H1 (cell line): ENCODE data around the gene SENP6. TPM values are rescaled to one million over a fixed set of nuclear protein-coding genes. Genes with fewer than 3 reads are reported as not detected.
A peak's percentile ranks its signal among the peaks of the same experiment; 100 is the strongest.

Experiments used
- CTCF ChIA-PET: fragments of 300-600 bp; sonication (Branson Sonifier 250); formaldehyde crosslinking; loops from one replicate; lab custom pipeline; 2021; ENCODE audit not compliant: partially characterized antibody; lab: Charles Lee
- POLR2A ChIA-PET: fragments of 300-600 bp; sonication (Branson Sonifier 250); formaldehyde crosslinking; loops from one replicate; lab custom pipeline; 2021; ENCODE audit warnings: inconsistent platforms; ENCODE audit not compliant: partially characterized antibody; lab: Charles Lee
- DNase-seq, 2 experiments: peaks; one replicate each; pipeline versions ENCODE4 v3.0.0 to v3.0.0-alpha.2; 2010 to 2022; ENCODE audit warnings: low spot score in 2 of 2, low read depth in 1 of 2, mixed read lengths in 1 of 2
- FAIRE-seq: peaks from 2 replicates; lab custom pipeline; 2011; peaks lifted over from hg19 to GRCh38; lab: Jason Lieb, UNC
- H2AFZ ChIP-seq: 2 replicates; pipeline ENCODE4 v1.8.1; 2012; ENCODE audit warnings: low read length, inconsistent platforms
- H2AK5ac ChIP-seq: 2 replicates; pipeline ENCODE4 v1.6.1; 2013; ENCODE audit warnings: low read depth, low read length
- H2BK120ac ChIP-seq: replicated peaks from 2 replicates; pipeline ENCODE3; 2013; ENCODE audit warnings: low read depth, low read length, inconsistent platforms
- H2BK12ac ChIP-seq: 2 replicates; pipeline ENCODE4 v1.6.1; 2013; ENCODE audit warnings: low read depth, low read length
- H2BK15ac ChIP-seq: 2 replicates; pipeline ENCODE4 v1.6.1; 2013; ENCODE audit warnings: low read length
- H2BK20ac ChIP-seq: 2 replicates; pipeline ENCODE4 v1.6.1; 2013; ENCODE audit warnings: low read length
- H2BK5ac ChIP-seq: 2 replicates; pipeline ENCODE4 v1.6.1; 2013; ENCODE audit warnings: low read depth, low read length
- H3K14ac ChIP-seq: 2 replicates; pipeline ENCODE4 v1.6.1; 2013; ENCODE audit warnings: inconsistent platforms; ENCODE audit not compliant: insufficient read length
- H3K18ac ChIP-seq: 2 replicates; pipeline ENCODE4 v1.6.1; 2013; ENCODE audit warnings: low read length; ENCODE audit errors: extremely low read depth
- H3K23ac ChIP-seq: 2 replicates; pipeline ENCODE4 v1.6.1; 2013; ENCODE audit warnings: inconsistent platforms; ENCODE audit not compliant: insufficient read length
- H3K23me2 ChIP-seq: 2 replicates; pipeline ENCODE4 v1.6.1; 2013; ENCODE audit warnings: low read depth, low read length
- H3K27ac ChIP-seq: 2 replicates; pipeline ENCODE4 v1.6.1; 2011; ENCODE audit warnings: low read depth, low read length, inconsistent platforms
- H3K27me3 ChIP-seq, 4 experiments: replicated peaks in 1 of 4; 1 replicate in 1 of 4; 2 replicates in 3 of 4; pipeline versions ENCODE4 v1.6.1 to v1.8.1; 2011 to 2013; ENCODE audit warnings: low read length in 3 of 4, mild to moderate bottlenecking in 3 of 4, inconsistent platforms in 2 of 4, mixed read lengths in 2 of 4, moderate library complexity in 1 of 4; ENCODE audit not compliant: control insufficient read depth in 3 of 4, insufficient read depth in 3 of 4; ENCODE audit errors: extremely low read depth in 1 of 4
- H3K36me3 ChIP-seq, 4 experiments: 2 replicates each; pipeline versions ENCODE4 v1.6.1 to v1.8.1; 2011 to 2013; ENCODE audit warnings: mild to moderate bottlenecking in 4 of 4, low read length in 3 of 4, moderate library complexity in 2 of 4, control low read depth in 1 of 4, inconsistent platforms in 1 of 4; ENCODE audit not compliant: insufficient read depth in 4 of 4, control insufficient read depth in 2 of 4
- H3K4ac ChIP-seq: replicated peaks from 2 replicates; pipeline ENCODE3; 2013; ENCODE audit warnings: low read length, low read depth, mixed read lengths, inconsistent platforms; ENCODE audit not compliant: insufficient read length
- H3K4me1 ChIP-seq, 4 experiments: replicated peaks in 1 of 4; 1 replicate in 1 of 4; 2 replicates in 3 of 4; pipeline versions ENCODE4 v1.6.1 to v1.8.1; 2011 to 2013; ENCODE audit warnings: low read length in 3 of 4, inconsistent platforms in 2 of 4, mixed read lengths in 1 of 4; ENCODE audit not compliant: insufficient read depth in 4 of 4, control insufficient read depth in 3 of 4
- H3K4me2 ChIP-seq, 2 experiments: 2 replicates each; pipeline versions ENCODE4 v1.6.1 to v1.8.1; 2011 to 2013; ENCODE audit warnings: low read depth in 2 of 2, low read length in 2 of 2, control low read depth in 1 of 2, inconsistent platforms in 1 of 2, mild to moderate bottlenecking in 1 of 2; ENCODE audit not compliant: insufficient read depth in 1 of 2
- H3K4me3 ChIP-seq, 4 experiments: fragments of 200-600, 300-600 bp in 1 of 4; sonication (generic), shearing (Covaris generic), sonication (Bioruptor Twin) in 1 of 4; 2 replicates each; pipeline versions ENCODE4 v1.5.1 to v1.8.1; 2011 to 2016; ENCODE audit warnings: low read length in 4 of 4, low read depth in 3 of 4, control low read depth in 2 of 4, inconsistent platforms in 2 of 4, mild to moderate bottlenecking in 2 of 4, mixed read lengths in 1 of 4, moderate library complexity in 1 of 4; ENCODE audit not compliant: insufficient read depth in 2 of 4; ENCODE audit errors: extremely low read depth in 1 of 4
- H3K56ac ChIP-seq: replicated peaks from 2 replicates; pipeline ENCODE3; 2013; ENCODE audit warnings: low read depth, mild to moderate bottlenecking, mixed read lengths, low read length, inconsistent platforms; ENCODE audit not compliant: insufficient read length
- H3K79me1 ChIP-seq: 2 replicates; pipeline ENCODE4 v1.6.1; 2013; ENCODE audit warnings: low read depth, low read length, control low read depth
- H3K79me2 ChIP-seq, 2 experiments: 2 replicates each; pipeline versions ENCODE4 v1.6.1 to v1.8.1; 2012 to 2013; ENCODE audit warnings: low read length in 2 of 2, mild to moderate bottlenecking in 2 of 2, inconsistent platforms in 1 of 2; ENCODE audit not compliant: insufficient read depth in 2 of 2, control insufficient read depth in 1 of 2
- H3K9ac ChIP-seq, 4 experiments: replicated peaks in 1 of 4; 1 replicate in 1 of 4; 2 replicates in 3 of 4; pipeline versions ENCODE4 v1.6.1 to v1.8.1; 2011 to 2013; ENCODE audit warnings: low read depth in 3 of 4, low read length in 3 of 4, control low read depth in 2 of 4, mild to moderate bottlenecking in 2 of 4, moderate library complexity in 2 of 4, inconsistent platforms in 1 of 4; ENCODE audit errors: extremely low read depth in 1 of 4
- H3K9me3 ChIP-seq, 2 experiments: 2 replicates each; pipeline versions ENCODE4 v1.6.1 to v1.8.1; 2012 to 2013; ENCODE audit warnings: mild to moderate bottlenecking in 2 of 2, moderate library complexity in 2 of 2, control low read depth in 1 of 2, inconsistent platforms in 1 of 2, low read depth in 1 of 2, low read length in 1 of 2, mixed read lengths in 1 of 2; ENCODE audit not compliant: insufficient read depth in 2 of 2
- H4K20me1 ChIP-seq, 2 experiments: replicated peaks in 1 of 2; 2 replicates each; pipeline versions ENCODE3 to v1.8.1; 2011 to 2013; ENCODE audit warnings: inconsistent platforms in 2 of 2, low read length in 2 of 2, mild to moderate bottlenecking in 1 of 2; ENCODE audit not compliant: insufficient read depth in 2 of 2, control insufficient read depth in 1 of 2
- H4K5ac ChIP-seq: 2 replicates; pipeline ENCODE4 v1.6.1; 2013; ENCODE audit warnings: low read length, low read depth, mixed read lengths, inconsistent platforms; ENCODE audit not compliant: insufficient read length
- H4K8ac ChIP-seq: 2 replicates; pipeline ENCODE4 v1.8.0; 2013; ENCODE audit warnings: mild to moderate bottlenecking, moderate library complexity, low read length, inconsistent platforms; ENCODE audit not compliant: insufficient read depth; ENCODE audit errors: extremely low read depth
- H4K91ac ChIP-seq: replicated peaks from 2 replicates; pipeline ENCODE3; 2013; ENCODE audit warnings: low read length, mixed read lengths, inconsistent platforms; ENCODE audit not compliant: insufficient read length
- BCL11A ChIP-seq, 2 experiments: IDR thresholded peaks; one replicate each; pipeline ENCODE4 v1.6.1; 2011; ENCODE audit warnings: low read depth in 2 of 2, low read length in 2 of 2, mild to moderate bottlenecking in 2 of 2
- CEBPB ChIP-seq: IDR thresholded peaks from 2 replicates; pipeline ENCODE4 v1.6.1; 2012; ENCODE audit warnings: low read depth, low read length
- CREB1 ChIP-seq: IDR thresholded peaks from 2 replicates; pipeline ENCODE4 v1.6.1; 2012; ENCODE audit warnings: inconsistent platforms
- JUN ChIP-seq: IDR thresholded peaks from 2 replicates; pipeline ENCODE4 v1.6.1; 2011; ENCODE audit warnings: low read depth, mild to moderate bottlenecking, improper control_type of control experiment, low read length
- JUND ChIP-seq: IDR thresholded peaks from 2 replicates; pipeline ENCODE4 v1.6.1; 2011; ENCODE audit warnings: mild to moderate bottlenecking, improper control_type of control experiment, low read length
- KDM1A ChIP-seq: fragments of 200-600, 300-600 bp; sonication (generic); IDR thresholded peaks from 2 replicates; pipeline ENCODE4 v1.7.1; 2016; ENCODE audit warnings: mild to moderate bottlenecking, low read length, borderline replicate concordance
- RFX5 ChIP-seq: IDR thresholded peaks from 2 replicates; pipeline ENCODE4 v1.6.1; 2011; ENCODE audit warnings: low read depth, low read length, improper control_type of control experiment, borderline replicate concordance
- SIX5 ChIP-seq: IDR thresholded peaks from 2 replicates; pipeline ENCODE4 v1.6.1; 2011; ENCODE audit warnings: mild to moderate bottlenecking, low read depth, low read length
- SP4 ChIP-seq: IDR thresholded peaks from 2 replicates; pipeline ENCODE4 v1.6.1; 2012; ENCODE audit warnings: low read length, inconsistent platforms
- TCF12 ChIP-seq: IDR thresholded peaks from 2 replicates; pipeline ENCODE4 v1.6.1; 2011; ENCODE audit warnings: low read depth, mild to moderate bottlenecking, low read length
- WGBS, 2 experiments: shearing (Covaris generic) in 1 of 2; methylation state at CpG; one replicate each; pipeline versions ENCODE4 v1.1.6 to v1.1.7; 2013 to 2015; ENCODE audit warnings: low lambda C conversion rate in 2 of 2, mixed read lengths in 2 of 2, inconsistent platforms in 1 of 2, low coverage in 1 of 2, missing lambda C conversion rate in 1 of 2; ENCODE audit not compliant: insufficient replicate concordance in 2 of 2, insufficient coverage in 1 of 2, insufficient read length in 1 of 2; ENCODE audit errors: extremely low coverage in 1 of 2, missing lambda C conversion rate in 1 of 2; 5-methylcytosine and 5-hydroxymethylcytosine counted together
- polyA plus RNA-seq, 7 experiments: library from polyadenylated mRNA; depleted of rRNA in 3 of 7; stranded (reverse) in 5 of 7; unstranded in 2 of 7; fragments of >200 nt in 5 of 7; fragments of 200-250 nt in 2 of 7; gene quantifications; 1 replicate in 5 of 7; 2 replicates in 1 of 7; 4 replicates in 1 of 7; pipeline versions ENCODE4 v1.2.1 to v1.2.3, GENCODE V29; 2011 to 2013; ENCODE audit warnings: missing spikeins in 2 of 7, mixed read lengths in 2 of 7
- total RNA-seq: library from RNA; stranded (reverse); fragmentation: NEBNext Ultra II Directional; extraction: Animal tissue kit (Norgen Biotek cat#: 25700); gene quantifications from 2 replicates; pipeline ENCODE4 v1.2.1, GENCODE V29; 2021
- TF ChIP-seq, protein P1 (sequence below): IDR thresholded peaks from 2 replicates; pipeline ENCODE4 v1.6.1; 2012; ENCODE audit warnings: inconsistent platforms

The SENP6 gene
- total and polyA plus RNA-seq, 2 of the 8 experiments (the other 6 are each of a cell fraction or from before 2014, with no cell fraction given), result 13.8 to 103 TPM

GRCh38 chr6:75602246-75603105 lies 796 bp downstream of the SENP6 start:
- Histone ChIP-seq H2AK5ac (0 out of 2 replicates have a peak overlapping the region, but pooled peaks have one; percentile 40), H3K23ac (no peak overlapping the region), H3K79me1 (peaks cover 2% of the 10 kb centered on the region; the same call in 1 of the 2 replicates), H3K4ac (peak overlapping the region; percentile 94), H2AFZ (no peak overlapping the region), H2BK15ac (no peak overlapping the region), H3K4me1 (peaks cover 0 to 10% (median 2%) of the 10 kb centered on the region in 4 experiments; a peak in 3 of 7 replicates), H4K91ac (peak overlapping the region; percentile 98), H4K20me1 (peaks cover 0 to 6% of the 10 kb centered on the region in 2 experiments), H3K4me2 (peak overlapping the region; percentile 75 to 81), H3K27me3 (no peaks in the 10 kb centered on the region), H3K56ac (peak overlapping the region; percentile 89), H3K23me2 (no peaks in the 10 kb centered on the region; the same call in 1 of the 2 replicates), H3K27ac (peak overlapping the region; percentile 95), H4K8ac (peak overlapping the region; percentile 100), H3K36me3 (no peaks in the 10 kb centered on the region), H2BK12ac (peak overlapping the region; percentile 77; the same call in 1 of the 2 replicates), H3K4me3 (peak overlapping the region; percentile 90 to 99 (median 93)), H2BK120ac (no peak overlapping the region), H3K79me2 (peaks cover 36 to 65% of the 10 kb centered on the region in 2 experiments), H2BK5ac (peak overlapping the region; percentile 97), H4K5ac (peak overlapping the region; percentile 80), H3K9me3 (no peaks in the 10 kb centered on the region), H2BK20ac (no peak overlapping the region), H3K14ac (no peak overlapping the region), H3K9ac (peak overlapping the region; percentile 97 to 99 (median 98)), H3K18ac (peak overlapping the region; percentile 95)
- 1% methylated on average over 70 of the region's 70 CpGs; no CpG with 5 or more reads in 1 of the 2 experiments for WGBS, 2 experiments
- DNase-seq (peak in 1 of 2 experiments; percentile 79), FAIRE-seq (no peak)
- CTCF ChIA-PET, result interaction anchor here (0.6 kb wide), 1 partner anchor 114 kb away, joined by 3 read pairs; no protein-coding TSS in a partner anchor
- POLR2A ChIA-PET, result interaction anchor here (0.7 to 3.3 kb wide), 35 partner anchors 9 to 397 kb away, joined by 3 to 48 read pairs (median 4); partner anchors contain the start of genes COL12A1, COX7A2 and TMEM30A
- TF ChIP-seq SIX5 (no peak), CEBPB (no peak), JUN (no peak), SP4 (0 out of 2 replicates have a peak, but pooled peaks have one; percentile 48), CREB1 (0 out of 2 replicates have a peak, but pooled peaks have one; percentile 7), BCL11A (IDR thresholded peaks at IDR 0.05; ENCODE audit: low read depth in 2 of 2, low read length in 2 of 2) (no peak), TCF12 (no peak), RFX5 (no peak), JUND (no peak), KDM1A (no peak)
- TF ChIP-seq, protein P1, sequence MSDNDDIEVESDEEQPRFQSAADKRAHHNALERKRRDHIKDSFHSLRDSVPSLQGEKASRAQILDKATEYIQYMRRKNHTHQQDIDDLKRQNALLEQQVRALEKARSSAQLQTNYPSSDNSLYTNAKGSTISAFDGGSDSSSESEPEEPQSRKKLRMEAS, result peak; percentile 9
